Skeletal muscle satellite cell (primary cell): ENCODE results near the gene MAP2K5.

Experiments used
- H3K27me3 ChIP-seq: 2 replicates; pipeline ENCODE4 v1.7.0; 2013; ENCODE audit warnings: low read length; ENCODE audit not compliant: control insufficient read depth, insufficient read depth
- H3K36me3 ChIP-seq: 2 replicates; pipeline ENCODE4 v1.7.0; 2013; ENCODE audit warnings: mild to moderate bottlenecking, control low read depth, low read length; ENCODE audit not compliant: insufficient read depth
- H3K4me1 ChIP-seq: 2 replicates; pipeline ENCODE4 v1.7.0; 2013; ENCODE audit warnings: low read length; ENCODE audit not compliant: control insufficient read depth, insufficient read depth
- H3K4me2 ChIP-seq: 2 replicates; pipeline ENCODE4 v1.7.0; 2013; ENCODE audit warnings: mild to moderate bottlenecking, low read length
- H3K4me3 ChIP-seq: 2 replicates; pipeline ENCODE4 v1.7.0; 2013; ENCODE audit warnings: low read length
- H3K9ac ChIP-seq: 2 replicates; pipeline ENCODE4 v1.7.0; 2013; ENCODE audit warnings: mild to moderate bottlenecking, low read depth, low read length, moderate library complexity
- H3K9me3 ChIP-seq: replicated peaks from 2 replicates; pipeline ENCODE4 v1.7.0; 2013; ENCODE audit warnings: mild to moderate bottlenecking, control low read depth, low read length

The MAP2K5 gene

DNA sequence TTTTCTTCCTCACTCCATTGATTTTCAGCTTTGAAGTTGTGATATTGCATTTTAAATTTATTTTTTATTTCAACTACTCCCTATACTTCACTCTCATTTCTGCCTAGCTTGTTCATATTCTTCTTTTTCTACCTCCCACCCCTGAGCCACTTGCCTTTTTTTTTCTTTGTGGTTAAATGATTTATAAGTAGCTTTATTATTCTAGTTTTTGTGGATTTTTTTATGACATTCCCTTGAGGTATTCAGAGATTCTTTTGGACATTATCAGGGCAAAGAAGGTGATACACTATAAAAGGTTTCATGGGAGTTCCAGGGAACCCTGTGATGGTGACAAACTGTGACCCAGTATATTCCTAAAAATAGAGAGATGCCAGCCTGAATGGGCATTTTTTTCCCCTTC is 18.3 kb upstream of the MAP2K5 start:
- Histone ChIP-seq H3K4me2 (no peak overlapping the region), H3K4me1 (peaks cover 25% of the 10 kb centered on the region), H3K36me3 (peaks cover 15% of the 10 kb centered on the region), H3K9ac (no peak overlapping the region), H3K4me3 (no peak overlapping the region), H3K27me3 (no peaks in the 10 kb centered on the region), H3K9me3 (no peaks in the 10 kb centered on the region)

DNA sequence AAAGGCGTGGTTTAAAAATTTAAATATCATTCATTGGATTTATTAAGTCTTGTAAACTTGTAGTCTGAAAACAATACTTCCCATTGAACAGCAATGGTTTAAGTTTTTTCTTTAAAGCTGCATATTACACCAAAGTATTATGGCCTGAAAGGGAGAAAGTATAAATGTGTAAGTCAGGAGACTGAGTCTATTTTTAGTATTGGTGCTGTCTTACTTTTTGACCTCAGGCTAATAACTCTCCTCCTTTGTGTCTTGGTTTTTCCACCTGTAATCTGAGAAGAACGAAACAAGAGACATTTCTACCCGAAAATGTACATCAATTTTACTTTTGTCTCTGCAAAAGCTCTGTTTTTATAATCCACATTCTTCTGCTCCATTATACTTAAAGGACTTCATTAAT is 14.0 kb upstream of the MAP2K5 start:
- Histone ChIP-seq H3K4me2 (no peak overlapping the region), H3K9ac (no peak overlapping the region), H3K9me3 (no peaks in the 10 kb centered on the region), H3K27me3 (no peaks in the 10 kb centered on the region), H3K36me3 (peaks cover 15% of the 10 kb centered on the region), H3K4me1 (peaks cover 18% of the 10 kb centered on the region), H3K4me3 (no peak overlapping the region)

DNA sequence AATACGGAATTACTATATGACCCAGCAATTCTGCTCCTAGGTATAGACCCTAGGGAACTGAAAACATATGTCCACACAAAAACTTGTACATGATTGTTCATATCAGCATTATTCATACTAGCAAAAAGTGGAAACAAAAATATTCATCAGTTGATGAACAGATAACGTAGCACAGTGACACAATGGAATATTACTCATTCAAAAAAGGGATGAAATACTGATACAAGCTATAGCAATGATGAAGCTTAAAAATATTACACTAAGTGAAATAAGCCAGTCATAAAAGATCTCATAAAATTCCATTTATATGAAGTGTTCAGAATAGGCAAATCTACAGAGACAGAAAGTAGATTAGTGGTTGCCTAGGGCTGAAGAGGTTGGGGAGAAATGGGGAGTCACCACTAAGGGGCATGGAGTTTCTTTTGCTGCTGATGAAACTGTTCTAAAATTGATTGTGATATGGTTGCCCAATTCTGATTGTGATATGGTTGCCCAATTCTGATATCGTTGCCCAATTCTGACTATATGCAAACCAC is 11.1 kb upstream of the MAP2K5 start:
- H3K9me3 ChIP-seq: no peaks in the 10 kb centered on the region

DNA sequence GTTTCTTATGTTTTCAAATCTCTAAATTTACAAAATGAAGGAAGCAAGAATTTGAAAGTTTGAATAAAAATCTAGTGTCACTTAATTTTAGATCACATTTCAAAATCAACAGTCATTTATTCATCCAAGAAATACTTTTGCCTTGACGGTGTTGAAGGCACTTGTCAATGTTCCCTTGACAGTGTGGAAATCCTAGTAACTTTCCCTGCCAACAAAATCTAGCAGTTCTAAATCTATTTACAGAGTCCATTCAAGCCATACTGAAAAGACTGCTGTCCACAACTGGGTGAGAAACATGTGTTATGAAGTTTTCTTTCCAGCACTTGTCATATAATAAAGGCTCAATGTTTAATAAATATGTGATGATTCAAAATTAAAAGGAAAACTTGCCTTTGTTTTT is 8.6 kb upstream of the MAP2K5 start:
- Histone ChIP-seq H3K36me3 (no peaks in the 10 kb centered on the region), H3K4me2 (no peak overlapping the region), H3K27me3 (no peaks in the 10 kb centered on the region), H3K9me3 (no peaks in the 10 kb centered on the region), H3K4me3 (no peak overlapping the region), H3K4me1 (peaks cover 12% of the 10 kb centered on the region), H3K9ac (no peak overlapping the region)

More for the DNA sequence above, 11.1 kb upstream of the MAP2K5 start:
- Histone ChIP-seq H3K4me1 (peaks cover 12% of the 10 kb centered on the region), H3K36me3 (peaks cover 10% of the 10 kb centered on the region), H3K9ac (no peak overlapping the region), H3K4me2 (peak overlapping the region; percentile 26), H3K27me3 (no peaks in the 10 kb centered on the region), H3K4me3 (peak overlapping the region; percentile 7)

DNA sequence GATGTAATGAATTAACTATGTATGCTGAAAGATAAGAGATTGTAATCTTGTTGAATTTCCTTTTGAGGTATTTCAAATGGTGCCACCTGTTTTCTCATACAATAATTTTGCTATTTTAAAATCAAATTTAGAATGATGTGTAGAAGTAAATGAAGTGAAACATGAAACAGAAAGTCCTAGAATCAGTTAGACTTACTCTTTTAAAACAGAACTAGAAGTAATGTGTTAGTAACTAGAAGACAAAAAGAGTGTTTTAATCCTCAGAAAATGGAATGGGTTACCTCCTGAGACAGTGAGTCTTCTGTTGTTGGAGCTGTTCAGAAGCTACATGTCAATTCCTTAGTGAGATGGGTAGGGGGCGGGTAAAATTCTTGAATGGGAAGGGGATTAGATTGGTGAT is 8.1 kb upstream of the MAP2K5 start:
- Histone ChIP-seq H3K4me1 (peaks cover 12% of the 10 kb centered on the region), H3K36me3 (no peaks in the 10 kb centered on the region), H3K4me2 (no peak overlapping the region), H3K9ac (no peak overlapping the region), H3K4me3 (no peak overlapping the region), H3K27me3 (no peaks in the 10 kb centered on the region), H3K9me3 (no peaks in the 10 kb centered on the region)

DNA sequence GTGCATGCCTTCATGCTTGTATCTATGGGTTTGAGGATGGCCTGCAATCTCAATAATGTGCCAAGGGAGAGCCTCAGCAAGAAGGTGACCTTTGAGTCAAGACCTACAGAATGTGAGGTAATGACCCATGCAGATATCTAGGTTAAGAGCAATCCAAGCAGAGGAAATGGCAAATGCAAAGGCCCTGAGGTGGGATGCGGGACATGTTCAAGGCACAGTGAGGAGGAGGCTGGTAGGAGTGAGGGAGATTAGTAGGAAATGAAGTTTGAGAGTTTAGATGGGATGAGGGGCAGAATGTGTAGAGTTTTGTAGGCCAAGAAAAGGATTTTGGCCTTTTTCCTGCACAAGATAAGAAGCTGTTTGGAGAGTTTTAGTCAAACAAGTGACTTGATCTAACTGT is 4.7 kb upstream of the MAP2K5 start:
- Histone ChIP-seq H3K4me3 (no peak overlapping the region), H3K36me3 (no peaks in the 10 kb centered on the region), H3K4me2 (no peak overlapping the region), H3K9ac (no peak overlapping the region), H3K9me3 (no peaks in the 10 kb centered on the region), H3K27me3 (no peaks in the 10 kb centered on the region), H3K4me1 (peaks cover 5% of the 10 kb centered on the region)

DNA sequence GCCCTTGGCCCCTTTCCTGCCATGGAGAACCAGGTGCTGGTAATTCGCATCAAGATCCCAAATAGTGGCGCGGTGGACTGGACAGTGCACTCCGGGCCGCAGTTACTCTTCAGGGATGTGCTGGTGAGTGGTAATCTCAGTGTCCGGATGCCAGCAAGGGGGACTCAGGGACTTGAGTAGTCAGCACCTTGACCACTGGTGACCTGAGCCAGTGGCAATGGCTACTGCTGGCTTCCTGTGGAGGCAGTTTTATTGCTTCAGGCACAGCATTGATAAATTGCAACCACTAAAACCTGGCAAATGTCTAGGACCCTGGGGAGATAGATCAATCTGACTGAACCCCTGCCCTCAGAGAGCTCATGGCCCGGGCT is 830 bp downstream of the MAP2K5 start:
- no peaks in the 10 kb centered on the region for H3K9me3 ChIP-seq
- peak overlapping the region; percentile 99 for H3K4me2 ChIP-seq
- peaks cover 2% of the 10 kb centered on the region for H3K36me3 ChIP-seq
- H3K27me3 ChIP-seq: no peaks in the 10 kb centered on the region
- peak overlapping the region; percentile 90 for H3K4me3 ChIP-seq
- peaks cover 23% of the 10 kb centered on the region for H3K4me1 ChIP-seq
- H3K9ac ChIP-seq: peak overlapping the region; percentile 84

DNA sequence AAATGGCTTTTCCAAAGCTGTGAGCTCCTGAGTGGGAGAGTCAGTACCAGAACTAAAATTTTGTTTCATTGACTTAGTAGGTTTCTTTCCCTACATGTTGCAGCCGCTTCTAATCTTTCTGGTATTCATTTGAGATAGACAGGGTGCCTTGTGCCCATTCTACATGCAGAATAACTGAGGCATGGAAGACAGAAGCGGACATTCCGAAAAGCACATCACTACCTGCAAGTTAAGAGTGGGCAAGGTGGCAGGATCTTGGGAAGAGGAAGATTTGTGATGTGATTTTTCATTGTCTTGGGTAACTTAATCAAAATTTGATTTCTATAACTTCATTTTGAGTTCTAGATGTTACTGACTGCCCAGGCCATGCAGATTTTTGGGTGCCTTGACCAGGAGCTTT is 2.0 kb downstream of the MAP2K5 start:
- H3K9me3 ChIP-seq: no peaks in the 10 kb centered on the region
- peaks cover 2% of the 10 kb centered on the region for H3K36me3 ChIP-seq
- no peak overlapping the region for H3K9ac ChIP-seq
- no peak overlapping the region for H3K4me3 ChIP-seq
- peaks cover 31% of the 10 kb centered on the region for H3K4me1 ChIP-seq
- no peaks in the 10 kb centered on the region for H3K27me3 ChIP-seq
- H3K4me2 ChIP-seq: no peak overlapping the region

DNA sequence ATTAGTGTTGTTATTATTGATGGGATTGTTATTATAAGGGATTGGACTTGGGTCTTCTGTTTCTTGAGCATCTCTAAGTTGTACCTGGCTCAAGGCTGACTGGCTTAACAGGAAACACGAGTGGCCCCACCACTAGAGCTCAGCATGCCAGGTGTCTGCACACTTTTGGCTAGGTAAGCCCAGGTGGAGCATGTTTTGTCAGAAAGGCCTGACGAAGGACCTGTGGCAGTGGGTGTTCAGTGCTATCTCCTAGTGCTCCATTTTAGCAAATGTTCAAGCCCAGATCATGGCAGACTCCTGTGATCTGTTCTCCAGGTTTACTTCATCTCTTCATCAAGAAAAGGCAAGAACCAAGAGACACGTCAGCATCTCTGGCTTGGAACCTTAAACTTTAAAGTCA is 3.4 kb downstream of the MAP2K5 start:
- no peak overlapping the region for H3K4me2 ChIP-seq
- no peaks in the 10 kb centered on the region for H3K9me3 ChIP-seq
- no peak overlapping the region for H3K4me3 ChIP-seq
- H3K9ac ChIP-seq: no peak overlapping the region
- H3K36me3 ChIP-seq: peaks cover 2% of the 10 kb centered on the region
- peaks cover 31% of the 10 kb centered on the region for H3K4me1 ChIP-seq
- H3K27me3 ChIP-seq: no peaks in the 10 kb centered on the region

DNA sequence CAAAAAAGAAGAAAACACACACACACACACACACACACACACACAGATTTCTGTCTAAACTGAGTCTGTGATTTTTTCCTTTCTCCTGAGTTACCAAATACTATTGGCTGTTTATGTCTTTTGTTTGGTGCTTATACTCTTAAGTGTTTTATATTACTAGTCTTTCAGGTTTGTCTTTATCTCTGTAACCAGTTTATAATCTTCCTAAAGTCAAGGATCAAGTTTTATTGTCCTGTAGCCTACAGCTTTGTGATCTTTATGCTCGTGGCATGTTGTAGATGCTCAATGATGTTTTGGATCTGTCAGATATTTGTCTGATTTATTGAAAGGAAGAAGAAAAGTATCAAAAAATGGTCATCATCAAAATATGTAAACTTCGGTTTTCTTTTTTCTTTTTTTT is 4.6 kb downstream of the MAP2K5 start:
- peaks cover 2% of the 10 kb centered on the region for H3K36me3 ChIP-seq
- H3K27me3 ChIP-seq: no peaks in the 10 kb centered on the region
- no peak overlapping the region for H3K4me2 ChIP-seq
- no peak overlapping the region for H3K9ac ChIP-seq
- H3K4me3 ChIP-seq: no peak overlapping the region
- H3K4me1 ChIP-seq: peaks cover 26% of the 10 kb centered on the region
- no peaks in the 10 kb centered on the region for H3K9me3 ChIP-seq

DNA sequence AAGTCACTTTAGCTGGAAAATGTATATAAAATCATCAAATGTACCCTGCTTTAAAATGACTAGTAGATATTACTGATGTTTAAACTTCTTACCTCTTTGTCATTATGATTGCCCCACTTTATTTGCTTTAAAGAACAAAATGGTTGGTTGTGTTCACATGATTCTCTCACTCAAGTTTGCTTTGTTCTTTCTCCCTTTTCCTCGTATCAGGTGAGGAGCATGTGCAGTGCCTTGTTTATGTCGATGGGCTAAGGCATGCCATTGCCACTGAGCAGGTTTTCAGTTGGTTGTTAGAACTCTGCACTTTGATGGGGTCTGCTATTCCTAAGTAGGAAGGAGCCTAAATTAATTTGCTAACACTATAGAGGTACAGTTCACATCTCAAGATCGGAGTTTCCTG is 5.3 kb downstream of the MAP2K5 start:
- peaks cover 26% of the 10 kb centered on the region for H3K4me1 ChIP-seq
- no peak overlapping the region for H3K4me3 ChIP-seq
- no peak overlapping the region for H3K9ac ChIP-seq
- H3K36me3 ChIP-seq: peaks cover 2% of the 10 kb centered on the region
- H3K9me3 ChIP-seq: no peaks in the 10 kb centered on the region
- H3K4me2 ChIP-seq: peak overlapping the region; percentile 30
- no peaks in the 10 kb centered on the region for H3K27me3 ChIP-seq

DNA sequence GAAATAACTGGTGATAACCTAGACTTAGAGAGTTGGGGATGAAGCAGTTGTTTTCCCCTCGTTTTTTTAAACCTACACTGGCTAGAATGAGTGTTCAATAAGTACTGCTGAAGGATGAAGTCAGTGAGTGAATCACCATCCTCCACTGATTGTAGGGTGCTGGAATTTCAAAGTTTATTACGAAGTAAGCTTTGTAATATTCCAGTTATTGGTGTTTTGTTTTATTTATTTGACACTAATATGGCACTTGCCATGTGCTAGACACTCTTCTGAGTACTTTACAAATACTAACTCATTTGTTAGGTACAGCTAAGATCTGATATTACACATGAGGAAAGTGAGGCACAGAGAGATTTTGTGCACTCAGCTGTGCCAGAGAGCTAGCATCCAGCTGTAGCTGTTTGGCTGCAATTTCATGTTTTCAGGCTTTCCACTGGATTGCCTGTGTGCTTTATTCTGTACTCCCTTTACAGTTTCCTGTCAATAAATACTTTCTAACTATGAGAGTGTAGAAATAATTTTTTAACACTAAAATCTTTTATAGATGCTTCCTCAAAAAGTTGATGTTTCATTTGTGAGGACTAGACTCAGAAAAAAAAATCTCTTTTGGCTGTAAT is 5.8 kb downstream of the MAP2K5 start:
- Histone ChIP-seq H3K4me3 (no peak overlapping the region), H3K9me3 (no peaks in the 10 kb centered on the region), H3K27me3 (no peaks in the 10 kb centered on the region), H3K36me3 (peaks cover 2% of the 10 kb centered on the region), H3K4me1 (peaks cover 22% of the 10 kb centered on the region), H3K9ac (no peak overlapping the region), H3K4me2 (peak overlapping the region; percentile 30)
